NCI-H1694 treated with DMSO at 0.1 percent for 48 hours (cell line): Measurements from ENCODE around the gene GRIN1.

Source experiments
- DNase-seq: peaks from one replicate; lab custom pipeline; 2025; lab: John Stamatoyannopoulos, UW

The GRIN1 gene

GRCh38 chr9:137165250-137165836 is 26.4 kb downstream of the GRIN1 start:
- DNase-seq, result no peak

- no peak for DNase-seq
These were observed 27.7 kb downstream of the GRIN1 start for GRCh38 chr9:137166380-137167229.

- DNase-seq, result no peak
These were observed 28.4 kb downstream of the GRIN1 start for GRCh38 chr9:137167277-137167746.

DNA sequence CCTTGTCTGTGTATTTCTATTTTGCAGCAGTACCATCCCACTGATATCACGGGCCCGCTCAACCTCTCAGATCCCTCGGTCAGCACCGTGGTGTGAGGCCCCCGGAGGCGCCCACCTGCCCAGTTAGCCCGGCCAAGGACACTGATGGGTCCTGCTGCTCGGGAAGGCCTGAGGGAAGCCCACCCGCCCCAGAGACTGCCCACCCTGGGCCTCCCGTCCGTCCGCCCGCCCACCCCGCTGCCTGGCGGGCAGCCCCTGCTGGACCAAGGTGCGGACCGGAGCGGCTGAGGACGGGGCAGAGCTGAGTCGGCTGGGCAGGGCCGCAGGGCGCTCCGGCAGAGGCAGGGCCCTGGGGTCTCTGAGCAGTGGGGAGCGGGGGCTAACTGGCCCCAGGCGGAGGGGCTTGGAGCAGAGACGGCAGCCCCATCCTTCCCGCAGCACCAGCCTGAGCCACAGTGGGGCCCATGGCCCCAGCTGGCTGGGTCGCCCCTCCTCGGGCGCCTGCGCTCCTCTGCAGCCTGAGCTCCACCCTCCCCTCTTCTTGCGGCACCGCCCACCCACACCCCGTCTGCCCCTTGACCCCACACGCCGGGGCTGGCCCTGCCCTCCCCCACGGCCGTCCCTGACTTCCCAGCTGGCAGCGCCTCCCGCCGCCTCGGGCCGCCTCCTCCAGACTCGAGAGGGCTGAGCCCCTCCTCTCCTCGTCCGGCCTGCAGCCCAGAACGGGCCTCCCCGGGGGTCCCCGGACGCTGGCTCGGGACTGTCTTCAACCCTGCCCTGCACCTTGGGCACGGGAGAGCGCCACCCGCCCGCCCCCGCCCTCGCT is 29.0 kb downstream of the GRIN1 start:
- no peak for DNase-seq

GRCh38 chr9:137168573-137168903 is 29.6 kb downstream of the GRIN1 start:
- no peak for DNase-seq

GRCh38 chr9:137168904-137169856 is 30.2 kb downstream of the GRIN1 start:
- no peak for DNase-seq

DNA sequence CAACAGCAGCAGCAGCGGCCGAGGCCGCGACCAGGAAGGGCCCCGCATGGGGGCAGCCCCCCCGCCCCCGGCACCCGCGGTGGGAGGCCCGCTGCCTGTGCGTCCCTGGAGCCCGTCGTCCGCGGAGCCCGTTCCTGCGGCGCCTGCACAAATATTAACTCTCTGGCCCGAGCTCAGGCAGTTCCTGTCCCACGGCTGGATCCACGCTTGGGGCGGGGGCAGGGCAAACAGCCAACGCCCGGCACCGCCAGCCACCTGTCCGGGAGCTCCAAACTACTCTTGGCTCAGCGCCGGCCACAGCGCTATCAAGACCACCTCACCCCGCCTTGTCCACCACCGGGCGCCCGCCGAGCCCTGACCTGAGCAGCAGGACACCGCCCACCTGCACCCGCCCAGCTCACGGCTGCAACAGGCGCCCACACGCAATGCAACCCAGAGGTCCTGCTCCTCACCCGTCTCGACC is 31.0 kb downstream of the GRIN1 start, which contains the start of gene LRRC26:
TSS of gene LRRC26 (minus strand) at position 156 of the 463 bp plus-strand sequence. CDS start at position 48, 108 bp downstream.
- DNase-seq, result no peak

DNA sequence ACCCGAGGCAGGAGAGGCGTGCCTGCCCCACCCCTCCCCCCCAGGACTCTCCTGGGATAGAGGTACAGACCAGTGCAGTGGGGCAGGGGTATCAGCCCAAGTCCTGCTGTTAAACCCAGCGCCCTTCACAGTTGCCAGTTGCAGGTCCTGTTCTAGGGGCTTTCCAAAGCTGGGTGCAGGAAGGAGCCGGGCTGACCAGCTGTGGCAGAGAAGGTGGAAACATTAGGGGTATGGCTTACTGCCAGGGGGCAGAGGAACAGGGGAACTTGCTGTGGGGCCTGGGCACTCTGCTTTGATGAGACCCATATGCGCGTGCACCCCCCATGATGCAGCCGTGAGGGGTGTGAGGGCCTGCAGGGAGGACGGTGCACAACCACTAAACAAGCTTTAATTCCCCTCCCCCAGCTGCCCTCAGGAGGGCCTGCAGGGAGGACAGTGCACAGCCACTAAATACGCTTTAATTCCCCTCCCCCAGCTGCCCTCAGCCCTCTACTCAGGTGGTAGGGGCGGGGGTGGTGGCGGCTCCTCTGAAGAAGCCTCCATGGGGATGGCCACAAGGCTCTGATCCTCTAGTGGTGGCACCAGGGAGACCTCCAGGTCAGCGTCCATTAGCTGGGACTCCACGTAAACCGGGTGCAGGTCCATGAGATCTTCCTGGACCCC is 31.7 kb downstream of the GRIN1 start:
- no peak for DNase-seq

DNA sequence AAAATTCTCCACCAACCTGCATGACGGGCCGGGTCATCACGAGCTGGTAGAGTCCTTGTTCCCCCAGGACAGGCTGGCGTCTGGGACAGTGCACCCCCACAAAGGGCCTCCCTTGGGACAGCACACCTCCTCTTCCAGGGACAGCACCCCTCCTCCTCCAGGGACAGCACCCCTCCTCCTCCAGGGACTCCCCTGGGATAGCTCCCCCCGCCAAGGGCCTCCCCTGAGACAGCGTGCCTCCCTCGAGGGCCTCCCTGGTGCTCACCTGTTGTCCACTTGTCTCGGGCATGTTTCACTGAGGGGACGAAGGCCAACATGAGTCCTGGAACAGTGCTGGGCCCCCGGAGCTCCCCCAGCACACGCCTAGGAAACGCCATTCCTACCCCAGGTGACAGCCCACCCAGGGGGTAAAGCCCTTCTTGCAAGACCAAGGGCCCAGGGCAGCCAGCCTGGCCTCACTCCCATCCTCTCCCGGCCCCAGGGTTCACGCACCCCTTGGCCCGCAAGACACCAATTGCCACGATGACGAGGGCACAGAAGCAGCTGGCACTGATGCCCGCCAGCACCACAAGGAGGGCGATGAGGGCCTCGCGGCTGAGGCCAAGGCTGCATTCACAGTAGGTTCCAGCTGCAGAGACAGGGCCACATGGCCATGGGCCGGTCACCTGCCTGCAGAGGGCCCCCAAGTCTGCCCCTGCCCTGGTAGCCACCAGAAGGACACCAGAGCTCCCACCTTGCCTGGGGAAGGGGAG is 32.4 kb downstream of the GRIN1 start:
- no peak for DNase-seq

DNA sequence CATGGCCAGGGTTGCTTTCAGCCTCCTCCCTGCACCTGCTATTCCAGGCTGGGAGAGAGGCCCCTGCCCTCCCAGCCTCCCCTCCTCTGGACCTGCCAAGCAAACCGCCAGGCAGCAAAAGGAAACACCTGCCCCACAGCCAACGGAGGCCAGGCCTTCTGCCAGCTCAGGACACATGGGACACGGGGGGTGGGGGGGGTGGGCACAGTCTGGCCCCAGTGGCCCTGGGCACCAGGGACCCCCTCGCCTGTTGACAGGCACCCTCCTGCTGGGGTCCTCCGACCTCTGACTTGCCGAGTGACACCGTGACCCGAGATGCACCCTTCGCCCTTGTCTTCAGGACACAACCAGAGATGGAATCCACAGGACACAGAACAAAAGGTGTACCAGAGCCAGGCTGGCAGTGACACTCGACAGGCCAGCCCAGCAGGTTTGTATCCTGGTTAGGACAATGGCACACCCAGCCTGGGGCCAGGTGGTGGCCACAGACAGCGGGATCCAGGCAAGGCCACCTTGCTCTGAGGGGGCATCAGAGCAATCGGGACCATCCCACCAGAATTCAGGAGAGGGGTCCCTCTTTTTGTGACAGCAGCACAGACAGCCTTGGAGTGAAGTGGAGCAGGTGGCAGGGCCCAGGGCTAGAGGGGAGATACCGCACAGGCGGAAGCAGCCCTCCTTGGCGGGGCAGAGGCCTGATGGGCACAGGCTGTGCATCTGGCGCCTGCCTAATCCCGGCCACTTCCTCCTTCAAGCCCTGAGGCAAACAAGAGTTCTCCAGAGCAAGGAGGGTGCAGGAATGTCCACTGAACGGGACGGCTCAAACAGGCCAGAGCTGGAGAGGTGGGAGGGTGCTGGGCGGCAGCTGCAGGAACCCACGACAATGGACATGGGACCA is 34.2 kb downstream of the GRIN1 start:
- DNase-seq, result no peak

GRCh38 chr9:137173796-137174664 is 35.1 kb downstream of the GRIN1 start:
- no peak for DNase-seq

DNA sequence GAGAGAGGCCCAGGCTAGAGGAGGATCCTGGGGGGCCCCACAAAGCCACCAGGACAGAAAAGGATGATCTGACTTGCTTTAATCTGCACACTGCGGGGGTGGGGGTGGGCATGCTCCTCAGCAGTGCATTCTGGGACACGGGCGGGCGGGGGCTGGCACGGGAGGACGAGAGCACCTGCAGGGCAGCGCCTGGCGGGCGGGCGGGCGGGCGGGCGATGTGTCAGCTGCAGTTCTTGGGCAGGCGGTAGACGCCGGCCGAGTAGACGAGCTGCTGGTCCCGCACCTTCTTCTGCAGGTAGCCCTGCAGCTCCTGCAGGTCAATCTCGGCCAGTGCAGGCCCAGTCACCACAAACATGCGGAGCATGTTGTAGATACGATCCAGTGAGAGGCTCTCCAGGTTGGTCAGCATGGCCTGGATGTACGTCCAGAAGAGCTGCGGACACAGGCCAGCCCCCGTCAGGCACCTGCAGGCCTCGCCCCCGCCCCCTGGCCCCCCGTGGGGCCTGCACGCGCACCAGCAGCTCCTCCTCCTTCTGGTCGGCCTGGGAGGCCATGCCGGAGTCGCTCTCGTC is 35.9 kb downstream of the GRIN1 start:
- DNase-seq, result no peak

- no peak for DNase-seq
These were observed 36.5 kb downstream of the GRIN1 start for GRCh38 chr9:137175345-137175961.

GRCh38 chr9:137176302-137177182 is 37.6 kb downstream of the GRIN1 start:
- DNase-seq, result peak; percentile 19

- DNase-seq, result no peak
These were observed 39.4 kb downstream of the GRIN1 start for GRCh38 chr9:137178201-137178938.
